A549 (cell line): ENCODE data around the gene UBC. TPM values are rescaled to one million over a fixed set of nuclear protein-coding genes. Genes with fewer than 3 reads are reported as not detected.

ENCODE experiments used
- ATAC-seq, 2 experiments: fragments of 200-7000 bp in 1 of 2; fragments of >200 bp in 1 of 2; cut with Nextera tagmentation in 1 of 2; cut with Tn5 transposase in 1 of 2; 3 replicates each; pipeline versions ENCODE4 v1.8.0 to v1.9.1; 2018 to 2020; ENCODE audit warnings: mild to moderate bottlenecking in 1 of 2, moderate library complexity in 1 of 2
- CTCF ChIA-PET: fragments of 300-600 bp; sonication (Branson Sonifier 250); formaldehyde crosslinking; extraction: SDS; loops from one replicate; lab custom pipeline; 2021; ENCODE audit warnings: antibody characterized with exemption, inconsistent platforms; lab: Yijun Ruan, JAX
- POLR2A ChIA-PET: fragments of 350-600 bp; formaldehyde crosslinking; extraction: SDS; loops from one replicate; lab custom pipeline; 2021; ENCODE audit warnings: antibody characterized with exemption, inconsistent platforms; lab: Yijun Ruan, JAX
- DNase-seq, 2 experiments: peaks; one replicate each; pipeline versions ENCODE4 v3.0.0 to v3.0.0-alpha.2; 2011 to 2016; ENCODE audit warnings: low read depth in 1 of 2, low spot score in 1 of 2
- FAIRE-seq: peaks from 2 replicates; lab custom pipeline; 2011; peaks lifted over from hg19 to GRCh38; lab: Jason Lieb, UNC
- H3K27ac ChIP-seq, 2 experiments: fragments of >200 bp; sonication (Bioruptor Twin); formaldehyde crosslinking; 3 replicates each; pipeline ENCODE4 v1.5.1; 2016 to 2017
- H3K4me1 ChIP-seq: fragments of >200 bp; sonication (Bioruptor Twin); formaldehyde crosslinking; 3 replicates; pipeline ENCODE4 v1.6.1; 2016
- H3K4me2 ChIP-seq: fragments of >200 bp; sonication (Bioruptor Twin); formaldehyde crosslinking; 3 replicates; pipeline ENCODE4 v1.6.1; 2016
- H3K4me3 ChIP-seq: fragments of >200 bp; sonication (Bioruptor Twin); formaldehyde crosslinking; 3 replicates; pipeline ENCODE4 v1.5.1; 2016
- H3K9me3 ChIP-seq: fragments of >200 bp; sonication (Bioruptor Twin); formaldehyde crosslinking; 3 replicates; pipeline ENCODE4 v1.6.1; 2016
- E2F6 ChIP-seq: IDR thresholded peaks from 2 replicates; pipeline ENCODE4 v1.6.1; 2012; ENCODE audit warnings: low read depth, borderline replicate concordance
- EHMT2 ChIP-seq: fragments of 200-600 bp; sonication (generic); IDR thresholded peaks from 2 replicates; pipeline ENCODE4 v1.6.1; 2016; ENCODE audit warnings: antibody characterized with exemption, low read depth, mild to moderate bottlenecking, moderate library complexity
- ELK1 ChIP-seq: fragments of 150-350 bp; IDR thresholded peaks from 2 replicates; pipeline ENCODE4 v1.6.1; 2014; ENCODE audit warnings: low read depth, mild to moderate bottlenecking, low read length
- FOSB ChIP-seq: fragments of 250-450 bp; sonication (Bioruptor Pico); IDR thresholded peaks from 2 replicates; pipeline ENCODE4 v1.5.0; 2020; ENCODE audit warnings: mild to moderate bottlenecking, moderate library complexity
- HEYL ChIP-seq: fragments of 250-450 bp; sonication (Bioruptor Pico); IDR thresholded peaks from 2 replicates; pipeline ENCODE4 v1.8.0; 2021; ENCODE audit warnings: mild to moderate bottlenecking, moderate library complexity
- KDM1A ChIP-seq: fragments of 200-600 bp; sonication (generic); IDR thresholded peaks from 2 replicates; pipeline ENCODE4 v1.6.1; 2016; ENCODE audit warnings: low read depth, mild to moderate bottlenecking
- MAFK ChIP-seq: fragments of 450-650 bp; IDR thresholded peaks from 2 replicates; pipeline ENCODE4 v1.6.1; 2014; ENCODE audit not compliant: partially characterized antibody
- PHF8 ChIP-seq: fragments of 200-600 bp; sonication (generic); IDR thresholded peaks from 2 replicates; pipeline ENCODE4 v1.6.1; 2016; ENCODE audit warnings: low read depth, mild to moderate bottlenecking, antibody characterized with exemption, moderate library complexity, borderline replicate concordance
- POLR2AphosphoS2 ChIP-seq: conservative IDR thresholded peaks from 2 replicates; pipeline ENCODE4 v1.6.1; 2012; ENCODE audit warnings: low read length, improper control_type of control experiment, inconsistent platforms
- RAD21 ChIP-seq, 2 experiments: fragments of >200 bp in 1 of 2; sonication (Bioruptor Twin) in 1 of 2; formaldehyde crosslinking in 1 of 2; IDR thresholded peaks in 1 of 2; conservative IDR thresholded peaks in 1 of 2; 2 replicates in 1 of 2; 3 replicates in 1 of 2; pipeline ENCODE4 v1.6.1; 2012 to 2018; ENCODE audit warnings: inconsistent platforms in 1 of 2
- RARB ChIP-seq: fragments of 250-450 bp; sonication (Bioruptor Pico); IDR thresholded peaks from 2 replicates; pipeline ENCODE4 v1.8.0; 2021; ENCODE audit warnings: mild to moderate bottlenecking, moderate library complexity
- REST ChIP-seq: fragments of 200-600 bp; sonication (generic); IDR thresholded peaks from 2 replicates; pipeline ENCODE4 v1.6.1; 2016; ENCODE audit warnings: antibody characterized with exemption, mild to moderate bottlenecking, moderate library complexity
- SMC3 ChIP-seq: fragments of >200 bp; sonication (Bioruptor Twin); formaldehyde crosslinking; IDR thresholded peaks from 3 replicates; pipeline ENCODE4 v1.6.1; 2018; ENCODE audit warnings: inconsistent platforms
- SREBF2 ChIP-seq: fragments of 450-650 bp; IDR thresholded peaks from 2 replicates; pipeline ENCODE4 v1.6.1; 2014; ENCODE audit warnings: mild to moderate bottlenecking, moderate library complexity
- TFCP2L1 ChIP-seq: fragments of 250-450 bp; sonication (Bioruptor Pico); IDR thresholded peaks from 2 replicates; pipeline ENCODE4 v1.5.0; 2021; ENCODE audit warnings: mild to moderate bottlenecking
- TP53 ChIP-seq: fragments of 250-450 bp; sonication (Bioruptor Pico); IDR thresholded peaks from 2 replicates; pipeline ENCODE4 v1.5.0; 2021; ENCODE audit warnings: mild to moderate bottlenecking, moderate library complexity
- ZC3H11A ChIP-seq: fragments of 450-650 bp; IDR thresholded peaks from 2 replicates; pipeline ENCODE4 v1.6.1; 2014; ENCODE audit warnings: antibody characterized with exemption, mild to moderate bottlenecking
- WGBS: methylation state at CpG from one replicate; pipeline ENCODE4 v1.1.6; 2017; ENCODE audit errors: missing lambda C conversion rate; 5-methylcytosine and 5-hydroxymethylcytosine counted together
- polyA plus RNA-seq, 4 experiments: library from polyadenylated mRNA; depleted of rRNA in 3 of 4; stranded (reverse); fragments of >200 nt; fragmentation: RNase III in 1 of 4; extraction: RNeasy Plus Mini Kit Qiagen cat#74134 plus additional on column Dnase treatment in 1 of 4; gene quantifications; 2 replicates in 3 of 4; 3 replicates in 1 of 4; pipeline ENCODE4 v1.2.3, GENCODE V29; 2011 to 2017
- TF ChIP-seq, protein P1 (sequence below): fragments of 450-650 bp; IDR thresholded peaks from 2 replicates; pipeline ENCODE4 v1.6.1; 2014; ENCODE audit warnings: antibody characterized with exemption
- TF ChIP-seq, protein P2 (sequence below): IDR thresholded peaks from 2 replicates; pipeline ENCODE4 v1.6.1; 2012
- TF ChIP-seq, protein P3 (sequence below): fragments of 250-450 bp; sonication (Bioruptor Pico); IDR thresholded peaks from 2 replicates; pipeline ENCODE4 v1.5.0; 2020; ENCODE audit warnings: low read depth, mild to moderate bottlenecking, moderate library complexity
- TF ChIP-seq, protein P4 (sequence below): fragments of >200 bp; sonication (Bioruptor Twin); formaldehyde crosslinking; IDR thresholded peaks from 3 replicates; pipeline ENCODE4 v1.5.1; 2016

The UBC gene
- polyA plus RNA-seq, 2 of the 4 experiments (the other 2 are of a cell fraction) = 993 to 2,000 TPM

GRCh38 chr12:124862768-124863415, 51.6 kb downstream of the UBC start:
- Histone ChIP-seq H3K4me3 (peak overlapping the region; percentile 72), H3K4me2 (peak overlapping the region; percentile 95), H3K9me3 (no peaks in the 10 kb centered on the region)
- FAIRE-seq (no peak), DNase-seq (peak in 1 of 2 experiments; percentile 47), ATAC-seq (peak; percentile 61 to 63)
- CTCF ChIA-PET = interaction anchor here (0.8 to 2.3 kb wide), 7 partner anchors 21 to 414 kb away, joined by 3 to 8 read pairs (median 3); no protein-coding TSS in a partner anchor
- TF ChIP-seq, protein P1, sequence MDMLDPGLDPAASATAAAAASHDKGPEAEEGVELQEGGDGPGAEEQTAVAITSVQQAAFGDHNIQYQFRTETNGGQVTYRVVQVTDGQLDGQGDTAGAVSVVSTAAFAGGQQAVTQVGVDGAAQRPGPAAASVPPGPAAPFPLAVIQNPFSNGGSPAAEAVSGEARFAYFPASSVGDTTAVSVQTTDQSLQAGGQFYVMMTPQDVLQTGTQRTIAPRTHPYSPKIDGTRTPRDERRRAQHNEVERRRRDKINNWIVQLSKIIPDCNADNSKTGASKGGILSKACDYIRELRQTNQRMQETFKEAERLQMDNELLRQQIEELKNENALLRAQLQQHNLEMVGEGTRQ = peak; percentile 73
- TF ChIP-seq PHF8 (no peak), E2F6 (0 out of 2 replicates have a peak, but pooled peaks have one; percentile 2), KDM1A (no peak)
- TF ChIP-seq, protein P2, sequence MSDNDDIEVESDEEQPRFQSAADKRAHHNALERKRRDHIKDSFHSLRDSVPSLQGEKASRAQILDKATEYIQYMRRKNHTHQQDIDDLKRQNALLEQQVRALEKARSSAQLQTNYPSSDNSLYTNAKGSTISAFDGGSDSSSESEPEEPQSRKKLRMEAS = peak; percentile 73
- TF ChIP-seq, all 56 proteins: peak for 3
- POLR2A ChIA-PET = no interaction called here
- WGBS = 21% methylated on average over 15 of the region's 22 CpGs
- H3K27ac ChIP-seq = peak overlapping the region; percentile 85 to 96
- H3K4me1 ChIP-seq = peaks cover 35% of the 10 kb centered on the region

DNA sequence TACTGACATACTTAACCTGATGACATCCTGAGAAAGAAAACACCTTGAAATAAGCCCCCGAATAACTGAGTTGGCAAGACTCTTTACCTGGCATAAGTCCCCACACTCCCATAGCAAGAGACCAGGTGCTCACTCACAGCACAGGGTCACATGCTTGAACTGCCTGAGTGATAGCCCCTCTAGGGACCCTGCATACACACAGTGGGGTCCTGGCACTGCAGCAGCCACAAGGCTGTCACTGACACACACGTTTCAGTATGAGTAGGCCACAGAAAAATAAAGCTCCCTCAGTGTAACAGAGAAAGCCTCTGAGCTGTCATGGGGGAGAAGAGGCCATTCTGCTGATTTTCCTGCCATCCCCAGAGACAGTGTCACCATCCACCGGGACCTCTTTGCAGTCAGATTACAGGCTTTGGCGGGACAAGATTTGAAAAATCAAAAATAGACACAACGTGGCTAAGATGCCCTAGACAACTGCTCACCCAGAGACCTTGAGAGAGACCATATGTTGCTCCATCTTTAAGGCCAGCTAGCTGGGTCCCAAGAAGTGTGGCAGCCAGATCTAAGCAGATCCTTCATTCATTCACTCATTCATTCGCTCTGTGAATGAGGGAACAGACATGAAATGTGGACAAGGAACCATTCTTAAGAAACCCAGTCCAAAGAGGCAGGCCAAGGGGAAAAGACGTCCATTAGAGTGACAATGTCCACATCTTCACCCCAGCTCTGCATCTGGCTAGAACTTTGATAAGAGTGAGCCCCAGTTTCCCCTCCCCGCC, 52.4 kb downstream of the UBC start:
- H3K4me2 ChIP-seq = peak overlapping the region; percentile 95

More for the DNA sequence above, 52.4 kb downstream of the UBC start:
- H3K4me3 ChIP-seq = peak overlapping the region; percentile 72
- 65% methylated on average over 8 of the region's 8 CpGs for WGBS
- H3K4me1 ChIP-seq = peaks cover 28% of the 10 kb centered on the region
- FAIRE-seq = no peak
- ChIA-PET CTCF (interaction anchor here (0.7 to 2.3 kb wide), 8 partner anchors 20 to 414 kb away, joined by 3 to 8 read pairs (median 3); no protein-coding TSS in a partner anchor), POLR2A (no interaction called here)
- TF ChIP-seq ELK1 (no peak), KDM1A (no peak), ZC3H11A (no peak), MAFK (no peak), SREBF2 (no peak), TFCP2L1 (no peak), REST (no peak), HEYL (CRISPR knock-in tag) (no peak), SMC3 (no peak), EHMT2 (no peak), FOSB (CRISPR knock-in tag) (no peak), RAD21 (conservative IDR thresholded peaks at IDR 0.05 in 1 of 2, IDR thresholded peaks at IDR 0.05 in 1 of 2) (no peak), TP53 (CRISPR knock-in tag) (no peak), RARB (no peak), POLR2AphosphoS2 (no peak)
- TF ChIP-seq, protein P3, sequence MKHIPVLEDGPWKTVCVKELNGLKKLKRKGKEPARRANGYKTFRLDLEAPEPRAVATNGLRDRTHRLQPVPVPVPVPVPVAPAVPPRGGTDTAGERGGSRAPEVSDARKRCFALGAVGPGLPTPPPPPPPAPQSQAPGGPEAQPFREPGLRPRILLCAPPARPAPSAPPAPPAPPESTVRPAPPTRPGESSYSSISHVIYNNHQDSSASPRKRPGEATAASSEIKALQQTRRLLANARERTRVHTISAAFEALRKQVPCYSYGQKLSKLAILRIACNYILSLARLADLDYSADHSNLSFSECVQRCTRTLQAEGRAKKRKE (CRISPR knock-in tag) = no peak
- TF ChIP-seq, protein P4, sequence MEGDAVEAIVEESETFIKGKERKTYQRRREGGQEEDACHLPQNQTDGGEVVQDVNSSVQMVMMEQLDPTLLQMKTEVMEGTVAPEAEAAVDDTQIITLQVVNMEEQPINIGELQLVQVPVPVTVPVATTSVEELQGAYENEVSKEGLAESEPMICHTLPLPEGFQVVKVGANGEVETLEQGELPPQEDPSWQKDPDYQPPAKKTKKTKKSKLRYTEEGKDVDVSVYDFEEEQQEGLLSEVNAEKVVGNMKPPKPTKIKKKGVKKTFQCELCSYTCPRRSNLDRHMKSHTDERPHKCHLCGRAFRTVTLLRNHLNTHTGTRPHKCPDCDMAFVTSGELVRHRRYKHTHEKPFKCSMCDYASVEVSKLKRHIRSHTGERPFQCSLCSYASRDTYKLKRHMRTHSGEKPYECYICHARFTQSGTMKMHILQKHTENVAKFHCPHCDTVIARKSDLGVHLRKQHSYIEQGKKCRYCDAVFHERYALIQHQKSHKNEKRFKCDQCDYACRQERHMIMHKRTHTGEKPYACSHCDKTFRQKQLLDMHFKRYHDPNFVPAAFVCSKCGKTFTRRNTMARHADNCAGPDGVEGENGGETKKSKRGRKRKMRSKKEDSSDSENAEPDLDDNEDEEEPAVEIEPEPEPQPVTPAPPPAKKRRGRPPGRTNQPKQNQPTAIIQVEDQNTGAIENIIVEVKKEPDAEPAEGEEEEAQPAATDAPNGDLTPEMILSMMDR = no peak
- H3K9me3 ChIP-seq = no peaks in the 10 kb centered on the region
- no peak for ATAC-seq
- peak overlapping the region; percentile 85 to 96; a peak in 5 of 6 replicates for H3K27ac ChIP-seq
- no peak for DNase-seq
